Stimulated activated naive B cell treated with anti-CD40 and anti-IgM and Interleukin-4, amounts not matched to agents 10 μg/mL and 1 μg/mL and 100 μg/mL, for 72 hours (primary cell): ENCODE results near the gene ZSCAN2.
"Not testable (repeated sequence)": the region's sequence is repeated elsewhere in the genome, so short reads cannot be mapped to it uniquely, and the experiment has no call there.

ENCODE experiments used
- ATAC-seq, 2 donors: fragments of 150-1000 bp; cut with Tn5 transposase; replicated peaks; 2 replicates each; pipeline ENCODE4 v1.10.0; 2021; ENCODE audit warnings: moderate library complexity in 1 of 2
- DNase-seq: peaks from one replicate; pipeline ENCODE4 v3.0.0; 2021
- H3K27ac Mint-ChIP-seq: one replicate; pipeline ENCODE4 v1.8.0; 2022; ENCODE audit warnings: mild to moderate bottlenecking, mixed read lengths
- H3K27me3 Mint-ChIP-seq, 2 donors: one replicate each; pipeline ENCODE4 v1.8.0; 2022; ENCODE audit warnings: mixed read lengths in 2 of 2
- H3K36me3 Mint-ChIP-seq, 2 donors: one replicate each; pipeline ENCODE4 v1.8.0; 2022; ENCODE audit warnings: mixed read lengths in 2 of 2, mild to moderate bottlenecking in 1 of 2
- H3K4me1 Mint-ChIP-seq, 2 donors: one replicate each; pipeline ENCODE4 v1.8.0; 2022; ENCODE audit warnings: mixed read lengths in 2 of 2, mild to moderate bottlenecking in 1 of 2
- H3K4me3 Mint-ChIP-seq, 2 donors: one replicate each; pipeline ENCODE4 v1.8.0; 2022; ENCODE audit warnings: mild to moderate bottlenecking in 2 of 2, mixed read lengths in 2 of 2, moderate library complexity in 1 of 2
- H3K9me3 Mint-ChIP-seq, 2 donors: one replicate each; pipeline ENCODE4 v1.8.0; 2022; ENCODE audit warnings: mixed read lengths in 2 of 2, mild to moderate bottlenecking in 1 of 2

The ZSCAN2 gene

GRCh38 chr15:84638103-84638502, 37.3 kb downstream of the ZSCAN2 start:
- Mint-ChIP-seq H3K36me3 (peaks cover 18 to 40% of the 10 kb centered on the region in 2 donors), H3K27ac (no peak overlapping the region), H3K4me3 (no peak overlapping the region), H3K9me3 (no peaks in the 10 kb centered on the region), H3K4me1 (peaks cover 15 to 25% of the 10 kb centered on the region in 2 donors), H3K27me3 (no peaks in the 10 kb centered on the region)
- DNase-seq (no peak), ATAC-seq (no peak)

DNA sequence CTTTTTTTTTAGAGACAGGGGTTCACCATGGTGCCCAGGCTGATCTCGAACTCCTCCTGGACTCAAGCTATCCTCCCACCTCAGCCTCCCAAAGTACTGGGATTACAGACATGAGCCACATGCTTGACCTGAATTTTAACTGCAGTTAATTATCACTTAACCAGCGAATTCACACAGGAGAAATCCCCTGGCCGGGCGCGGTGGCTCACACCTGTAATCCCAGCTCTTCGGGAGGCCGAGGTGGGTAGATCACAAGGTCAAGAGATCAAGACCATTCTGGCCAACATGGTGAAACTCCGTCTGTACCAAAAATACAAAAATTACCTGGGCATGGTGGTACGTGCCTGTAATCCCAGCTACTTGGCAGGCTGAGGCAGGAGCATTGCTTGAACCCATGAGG, 41.1 kb downstream of the ZSCAN2 start:
- H3K36me3 Mint-ChIP-seq: peaks cover 25 to 51% of the 10 kb centered on the region in 2 donors
- H3K27ac Mint-ChIP-seq, H3K4me1 Mint-ChIP-seq, H3K27me3 Mint-ChIP-seq, DNase-seq, H3K9me3 Mint-ChIP-seq, H3K4me3 Mint-ChIP-seq, ATAC-seq: not testable (repeated sequence)

DNA sequence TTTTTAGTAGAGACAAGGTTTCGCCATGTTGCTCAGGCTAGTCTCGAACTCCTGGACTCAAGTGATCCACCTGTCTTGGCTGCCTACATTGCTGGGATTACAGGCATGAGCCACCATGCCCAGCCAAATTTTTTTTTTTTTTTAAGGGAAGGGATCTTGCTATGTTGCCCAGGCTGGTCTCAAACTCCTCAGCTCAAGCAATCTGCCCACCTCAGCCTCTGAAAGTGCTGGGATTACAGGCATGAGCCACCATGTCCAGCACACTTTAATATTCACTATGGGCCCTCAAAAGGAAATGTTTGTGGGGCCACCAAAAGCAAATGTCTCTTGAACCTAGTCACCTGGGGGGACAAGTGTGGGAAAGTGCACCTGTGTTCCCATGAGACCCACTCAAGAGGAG, 41.8 kb downstream of the ZSCAN2 start:
- peaks cover 29 to 53% of the 10 kb centered on the region in 2 donors for H3K36me3 Mint-ChIP-seq
- not testable (repeated sequence) for DNase-seq

GRCh38 chr15:84643838-84644237, 43.0 kb downstream of the ZSCAN2 start:
- Mint-ChIP-seq H3K27ac (no peak overlapping the region), H3K27me3 (no peaks in the 10 kb centered on the region), H3K36me3 (peaks cover 32 to 54% of the 10 kb centered on the region in 2 donors), H3K9me3 (no peaks in the 10 kb centered on the region), H3K4me3 (no peak overlapping the region), H3K4me1 (peaks cover 8 to 11% of the 10 kb centered on the region in 2 donors)
- no peak for ATAC-seq
- no peak for DNase-seq

More for the DNA sequence above, 41.8 kb downstream of the ZSCAN2 start:
- not testable (repeated sequence) for H3K9me3 Mint-ChIP-seq, H3K27me3 Mint-ChIP-seq, H3K4me1 Mint-ChIP-seq, H3K4me3 Mint-ChIP-seq, H3K27ac Mint-ChIP-seq, ATAC-seq

DNA sequence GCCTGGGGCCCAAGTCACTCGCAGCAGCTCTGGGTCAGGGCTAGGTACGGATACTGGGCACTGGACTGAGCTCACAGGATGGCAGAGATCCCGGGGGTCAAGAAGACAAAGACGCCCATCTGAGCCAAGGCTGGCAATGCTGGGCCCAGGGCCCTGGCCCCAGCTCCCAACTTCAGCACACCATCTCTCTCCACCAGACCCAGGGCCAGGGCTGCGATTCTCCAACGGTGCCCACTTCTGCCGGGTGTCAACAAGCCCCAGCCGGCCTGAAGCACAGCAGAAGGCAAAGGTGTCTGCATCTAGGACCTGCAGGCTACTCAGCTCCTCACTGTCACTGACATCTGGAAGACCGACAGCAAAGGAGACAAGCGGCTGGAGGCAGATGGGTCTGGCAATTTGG, 44.7 kb downstream of the ZSCAN2 start:
- Mint-ChIP-seq H3K36me3 (peaks cover 32 to 48% of the 10 kb centered on the region in 2 donors), H3K9me3 (no peaks in the 10 kb centered on the region), H3K4me1 (peaks cover 13 to 14% of the 10 kb centered on the region in 2 donors), H3K27ac (peak overlapping the region; percentile 65), H3K27me3 (no peaks in the 10 kb centered on the region), H3K4me3 (no peak overlapping the region)
- DNase-seq (no peak), ATAC-seq (no peak)

DNA sequence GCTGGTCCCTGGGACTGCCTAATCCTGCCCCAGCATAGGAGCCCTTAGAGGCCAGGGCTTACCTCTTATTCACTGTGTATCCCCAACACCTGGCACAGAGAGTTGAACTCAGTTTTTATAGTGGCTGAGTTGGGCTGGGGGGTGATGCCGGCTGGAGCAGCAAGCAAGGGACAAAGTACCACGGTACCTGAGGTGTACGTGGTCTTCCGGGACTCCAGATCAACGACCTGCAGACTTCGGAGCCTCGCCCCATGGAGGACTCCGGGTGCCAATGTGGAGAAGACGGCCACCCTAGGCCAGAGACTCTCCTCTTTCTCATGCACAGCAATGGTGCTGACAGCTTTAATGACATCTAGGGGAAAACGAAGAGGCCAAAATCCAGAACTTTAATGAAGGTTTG, 45.2 kb downstream of the ZSCAN2 start:
- no peak overlapping the region for H3K27ac Mint-ChIP-seq
- H3K36me3 Mint-ChIP-seq: peaks cover 30 to 45% of the 10 kb centered on the region in 2 donors
- H3K4me3 Mint-ChIP-seq: no peak overlapping the region
- ATAC-seq: no peak
- H3K27me3 Mint-ChIP-seq: no peaks in the 10 kb centered on the region
- H3K9me3 Mint-ChIP-seq: no peaks in the 10 kb centered on the region
- H3K4me1 Mint-ChIP-seq: peaks cover 13 to 14% of the 10 kb centered on the region in 2 donors
- DNase-seq: no peak

GRCh38 chr15:84647726-84648125, 46.9 kb downstream of the ZSCAN2 start:
- Mint-ChIP-seq H3K36me3 (peaks cover 36 to 51% of the 10 kb centered on the region in 2 donors), H3K27ac (no peak overlapping the region), H3K27me3 (no peaks in the 10 kb centered on the region), H3K4me3 (no peak overlapping the region), H3K9me3 (no peaks in the 10 kb centered on the region), H3K4me1 (peaks cover 22 to 27% of the 10 kb centered on the region in 2 donors)
- DNase-seq: no peak
- ATAC-seq: no peak

- DNase-seq (no peak), ATAC-seq (no peak)
- Mint-ChIP-seq H3K27me3 (no peaks in the 10 kb centered on the region), H3K36me3 (peaks cover 39 to 47% of the 10 kb centered on the region in 2 donors), H3K27ac (no peak overlapping the region), H3K4me3 (no peak overlapping the region), H3K9me3 (no peaks in the 10 kb centered on the region), H3K4me1 (peaks cover 21 to 35% of the 10 kb centered on the region in 2 donors)
Observed at GRCh38 chr15:84648539-84648938, 47.7 kb downstream of the ZSCAN2 start.

DNA sequence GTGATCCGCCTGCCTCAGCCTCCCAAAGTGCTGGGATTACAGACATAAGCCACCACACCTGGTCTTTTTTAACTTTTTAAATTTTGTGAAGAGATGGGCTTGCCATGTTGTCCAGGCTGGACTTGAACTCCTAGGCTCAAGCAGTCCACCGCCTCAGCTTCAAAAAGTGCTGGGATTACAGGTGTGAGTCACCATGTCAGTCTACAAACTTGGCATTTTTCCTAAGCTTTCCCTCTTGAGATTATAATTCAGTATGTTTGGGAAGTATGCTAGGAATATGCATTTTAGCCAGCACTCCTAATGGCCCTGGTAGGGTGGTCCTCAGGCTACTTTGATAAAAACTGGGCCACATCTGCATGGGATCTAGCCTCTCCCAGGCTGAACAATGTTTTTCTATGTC, 48.9 kb downstream of the ZSCAN2 start:
- no peak for DNase-seq
- H3K36me3 Mint-ChIP-seq: peaks cover 43 to 48% of the 10 kb centered on the region in 2 donors

DNA sequence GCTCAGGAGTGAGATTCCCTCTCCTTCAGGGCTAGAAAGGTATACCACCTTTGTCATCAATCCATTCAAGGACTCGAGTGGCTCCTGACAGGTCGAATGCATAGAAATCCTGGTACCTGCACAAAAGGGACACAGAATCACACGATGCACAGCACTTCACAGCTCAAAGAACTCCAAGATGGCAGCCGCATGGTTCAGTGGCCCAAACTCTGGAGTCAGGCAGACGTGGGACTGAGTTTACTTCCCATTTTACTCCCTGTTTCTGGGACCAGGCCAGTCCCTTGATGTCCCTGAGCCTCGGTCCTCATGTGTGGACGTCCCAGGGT, 52.7 kb downstream of the ZSCAN2 start:
- Mint-ChIP-seq H3K4me1 (peaks cover 25 to 52% of the 10 kb centered on the region in 2 donors), H3K36me3 (peaks cover 18 to 24% of the 10 kb centered on the region in 2 donors), H3K27ac (peak overlapping the region; percentile 99), H3K9me3 (no peaks in the 10 kb centered on the region), H3K4me3 (peak overlapping the region; percentile 99), H3K27me3 (no peaks in the 10 kb centered on the region)
- ATAC-seq: no peak
- no peak for DNase-seq

More for the DNA sequence above, 48.9 kb downstream of the ZSCAN2 start:
- Mint-ChIP-seq H3K4me1 (peaks cover 25 to 41% of the 10 kb centered on the region in 2 donors), H3K27me3 (no peaks in the 10 kb centered on the region), H3K4me3 (no peak overlapping the region), H3K27ac (no peak overlapping the region), H3K9me3 (no peaks in the 10 kb centered on the region)
- no peak for ATAC-seq

- DNase-seq: peak; percentile 95
- H3K4me3 Mint-ChIP-seq: peak within 1 kb of the TSS; percentile 99
- peak within 1 kb of the TSS; percentile 99 for H3K27ac Mint-ChIP-seq
- H3K36me3 Mint-ChIP-seq: peaks cover 17 to 20% of the 10 kb centered on the region in 2 donors
- H3K4me1 Mint-ChIP-seq: peaks cover 28 to 55% of the 10 kb centered on the region in 2 donors
- no peaks in the 10 kb centered on the region for H3K9me3 Mint-ChIP-seq
- H3K27me3 Mint-ChIP-seq: no peaks in the 10 kb centered on the region
- peak; percentile 82 to 85 for ATAC-seq
Observed at GRCh38 chr15:84653910-84654688, 53.3 kb downstream of the ZSCAN2 start, which contains the start of gene WDR73. Gene WDR73, minus strand, starts transcription at chr15:84654283. Its CDS starts 9 bp downstream, at chr15:84654274.

DNA sequence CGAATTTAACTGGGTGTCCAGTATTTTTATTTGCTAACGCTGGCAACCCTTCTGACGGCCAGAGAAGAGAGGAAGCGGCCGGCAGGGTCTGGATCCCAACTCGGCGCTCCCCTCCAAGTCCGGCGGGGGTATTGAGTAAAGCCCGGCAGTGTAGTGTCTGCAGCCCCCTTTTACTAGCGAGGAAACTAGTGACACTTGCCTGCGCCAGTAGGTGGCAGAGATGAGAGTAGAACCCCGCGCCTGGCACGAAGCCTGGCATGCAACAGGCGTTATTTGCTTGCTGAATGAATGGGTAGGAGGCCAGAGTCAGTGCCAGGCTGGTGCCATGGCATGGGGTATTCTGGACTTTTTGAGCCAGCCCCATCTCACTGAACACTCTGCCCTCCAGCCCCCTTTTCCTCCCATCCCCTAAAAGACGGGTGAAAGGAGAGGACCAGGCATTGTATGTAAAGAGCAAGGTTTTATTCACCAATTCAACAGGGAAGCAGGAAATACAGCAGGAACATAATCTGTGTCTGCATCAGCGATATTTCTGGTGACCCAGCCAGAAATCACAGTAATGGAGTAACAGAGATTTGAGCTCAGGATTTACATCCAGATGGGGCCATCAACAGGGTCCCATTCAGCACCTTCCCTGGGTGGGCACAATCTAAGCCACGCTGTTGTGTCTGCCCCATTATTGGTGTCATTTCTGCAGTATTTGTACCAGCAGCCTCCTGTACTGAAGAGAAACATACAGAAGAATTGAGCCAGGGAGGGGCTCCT, 54.1 kb downstream of the ZSCAN2 start:
- Mint-ChIP-seq H3K9me3 (no peaks in the 10 kb centered on the region), H3K4me3 (peak overlapping the region; percentile 99), H3K4me1 (peaks cover 31 to 61% of the 10 kb centered on the region in 2 donors), H3K36me3 (peaks cover 16 to 20% of the 10 kb centered on the region in 2 donors), H3K27ac (peak overlapping the region; percentile 93), H3K27me3 (no peaks in the 10 kb centered on the region)
- ATAC-seq (peak; percentile 57 to 59), DNase-seq (peak; percentile 65)

DNA sequence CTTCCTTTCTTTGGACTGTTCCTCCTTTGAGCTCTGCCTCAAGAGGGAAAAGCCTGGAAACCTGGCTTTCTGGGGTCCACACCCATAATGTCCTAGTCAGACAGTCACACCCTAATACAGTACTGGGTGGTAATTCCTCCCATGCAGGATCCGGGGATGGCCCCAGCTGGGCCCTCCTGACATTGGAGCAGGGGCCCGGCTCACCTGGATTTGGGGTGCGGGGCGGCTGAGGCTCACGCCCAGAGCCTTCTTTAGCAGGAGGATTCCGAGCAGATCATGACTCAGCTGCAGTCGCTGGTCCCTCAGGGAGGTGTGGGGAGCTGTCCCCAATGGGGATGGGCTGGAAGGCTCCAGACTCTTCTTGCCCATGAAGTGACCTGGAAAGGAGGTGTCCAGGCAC, 56.2 kb downstream of the ZSCAN2 start:
- no peak for ATAC-seq
- no peak for DNase-seq
- Mint-ChIP-seq H3K27ac (no peak overlapping the region), H3K36me3 (peaks cover 18 to 20% of the 10 kb centered on the region in 2 donors), H3K9me3 (no peaks in the 10 kb centered on the region), H3K4me1 (peaks cover 28 to 59% of the 10 kb centered on the region in 2 donors), H3K27me3 (no peaks in the 10 kb centered on the region), H3K4me3 (peak overlapping the region; percentile 71 to 81)

DNA sequence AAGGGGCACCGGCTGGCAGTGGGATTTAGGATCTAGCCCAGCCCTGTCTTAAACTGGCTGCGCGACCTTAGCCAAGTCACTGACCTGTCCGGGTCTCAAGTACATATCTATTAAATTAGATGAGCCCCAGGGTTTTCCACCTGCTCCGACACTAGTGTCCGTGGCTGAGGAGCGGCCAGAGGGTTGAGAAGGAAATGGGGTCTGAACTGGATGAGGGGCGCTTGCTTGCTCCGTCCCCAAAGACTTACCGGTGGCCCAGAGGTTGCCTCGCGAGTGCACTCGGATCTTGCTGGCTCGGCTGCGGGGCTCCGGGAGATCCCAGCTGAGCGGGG, 56.9 kb downstream of the ZSCAN2 start:
- Mint-ChIP-seq H3K36me3 (peaks cover 14 to 16% of the 10 kb centered on the region in 2 donors), H3K27me3 (no peaks in the 10 kb centered on the region), H3K27ac (peak overlapping the region; percentile 86), H3K4me3 (peak overlapping the region; percentile 71 to 81), H3K9me3 (no peaks in the 10 kb centered on the region), H3K4me1 (peaks cover 23 to 54% of the 10 kb centered on the region in 2 donors)
- ATAC-seq (no peak), DNase-seq (no peak)
